SK-N-SH (cell line): ENCODE measurements around the gene USP17L19. TPM values are rescaled to one million over a fixed set of nuclear protein-coding genes. Genes with fewer than 3 reads are reported as not detected.
"Not testable (repeated sequence)": the region's sequence is repeated elsewhere in the genome, so short reads cannot be mapped to it uniquely, and the experiment has no call there.

Source experiments
- CTCF ChIA-PET: fragments of 300-600, 350-600 bp; formaldehyde crosslinking; extraction: SDS; loops from one replicate; lab custom pipeline; 2021; lab: Yijun Ruan, JAX
- POLR2A ChIA-PET: fragments of 350-600 bp; sonication (Branson Sonifier 250); formaldehyde crosslinking; extraction: SDS; loops from one replicate; lab custom pipeline; 2020; ENCODE audit warnings: antibody characterized with exemption, inconsistent platforms; lab: Yijun Ruan, JAX
- DNase-seq: peaks from one replicate; pipeline ENCODE4 v3.0.0; 2012
- H2AFZ ChIP-seq: fragments of 200-600 bp; sonication (generic); 2 replicates; pipeline ENCODE4 v1.8.1; 2016; ENCODE audit warnings: antibody characterized with exemption, mild to moderate bottlenecking, low read depth
- H3F3A ChIP-seq: fragments of 200-600 bp; sonication (generic); replicated peaks from 2 replicates; pipeline ENCODE3; 2016; ENCODE audit warnings: antibody characterized with exemption, mild to moderate bottlenecking; ENCODE audit not compliant: insufficient read depth
- H3K27ac ChIP-seq, 2 experiments: fragments of 200-500 bp in 1 of 2; fragments of 200-600 bp in 1 of 2; sonication (Bioruptor generic) in 1 of 2; sonication (generic), shearing (Covaris generic) in 1 of 2; 2 replicates each; pipeline versions ENCODE4 v1.5.1 to v1.6.1; 2014 to 2016; ENCODE audit warnings: low read depth in 2 of 2, inconsistent platforms in 1 of 2, low read length in 1 of 2, mild to moderate bottlenecking in 1 of 2, mixed read lengths in 1 of 2
- H3K27me3 ChIP-seq: fragments of 200-600 bp; sonication (generic), shearing (Covaris generic); 2 replicates; pipeline ENCODE4 v1.6.1; 2016; ENCODE audit warnings: mixed run types; ENCODE audit not compliant: insufficient read depth
- H3K36me3 ChIP-seq, 2 experiments: fragments of 200-500 bp in 1 of 2; fragments of 200-600 bp in 1 of 2; sonication (Bioruptor generic) in 1 of 2; sonication (generic) in 1 of 2; replicated peaks in 1 of 2; 2 replicates each; pipeline versions ENCODE3 to v1.5.1; 2014 to 2016; ENCODE audit warnings: low read length in 1 of 2, mild to moderate bottlenecking in 1 of 2; ENCODE audit not compliant: insufficient read depth in 2 of 2, control insufficient read depth in 1 of 2
- H3K4me1 ChIP-seq, 2 experiments: fragments of 200-500 bp in 1 of 2; fragments of 200-600 bp in 1 of 2; sonication (Bioruptor generic) in 1 of 2; sonication (generic), shearing (Covaris generic) in 1 of 2; 2 replicates each; pipeline versions ENCODE4 v1.5.1 to v1.6.1; 2014 to 2016; ENCODE audit warnings: low read depth in 1 of 2, low read length in 1 of 2, mixed run types in 1 of 2; ENCODE audit not compliant: insufficient read depth in 2 of 2, control insufficient read depth in 1 of 2
- H3K4me2 ChIP-seq: fragments of 200-600 bp; sonication (generic), shearing (Covaris generic); 2 replicates; pipeline ENCODE4 v1.6.1; 2017; ENCODE audit warnings: mixed run types
- H3K4me3 ChIP-seq, 2 experiments: fragments of 200-500 bp in 1 of 2; fragments of 200-600 bp in 1 of 2; sonication (Bioruptor generic) in 1 of 2; sonication (generic), shearing (Covaris generic) in 1 of 2; 2 replicates each; pipeline versions ENCODE4 v1.5.1 to v1.8.1; 2014 to 2016; ENCODE audit warnings: low read depth in 2 of 2, inconsistent platforms in 1 of 2, low read length in 1 of 2, mild to moderate bottlenecking in 1 of 2, mixed read lengths in 1 of 2, moderate library complexity in 1 of 2
- H3K79me2 ChIP-seq: fragments of 200-600 bp; sonication (generic); 2 replicates; pipeline ENCODE4 v1.8.1; 2017; ENCODE audit warnings: mild to moderate bottlenecking; ENCODE audit not compliant: insufficient read depth
- H3K9ac ChIP-seq: fragments of 200-600 bp; sonication (generic); 2 replicates; pipeline ENCODE4 v1.6.1; 2017; ENCODE audit warnings: mixed run types
- H3K9me2 ChIP-seq: fragments of 200-600 bp; sonication (generic); 2 replicates; pipeline ENCODE4 v1.6.1; 2017; ENCODE audit warnings: mixed run types
- H3K9me3 ChIP-seq: fragments of 200-600 bp; sonication (generic); 2 replicates; pipeline ENCODE4 v1.6.1; 2017; ENCODE audit warnings: mixed run types, mild to moderate bottlenecking, moderate library complexity
- H4K20me1 ChIP-seq: fragments of 200-600 bp; sonication (generic); 2 replicates; pipeline ENCODE4 v1.6.1; 2017; ENCODE audit warnings: mild to moderate bottlenecking, mixed run types; ENCODE audit not compliant: insufficient read depth
- WGBS: methylation state at CpG from one replicate; pipeline ENCODE4 v1.1.6; 2017; ENCODE audit warnings: low lambda C conversion rate; 5-methylcytosine and 5-hydroxymethylcytosine counted together
- polyA plus RNA-seq, 3 experiments: library from polyadenylated mRNA; depleted of rRNA; stranded (reverse); fragments of >200 nt; gene quantifications; 2 replicates each; pipeline ENCODE4 v1.2.3, GENCODE V29; 2012

Gene USP17L19
- polyA plus RNA-seq, 1 of the 3 experiments (the other 2 are of a cell fraction): not detected

DNA sequence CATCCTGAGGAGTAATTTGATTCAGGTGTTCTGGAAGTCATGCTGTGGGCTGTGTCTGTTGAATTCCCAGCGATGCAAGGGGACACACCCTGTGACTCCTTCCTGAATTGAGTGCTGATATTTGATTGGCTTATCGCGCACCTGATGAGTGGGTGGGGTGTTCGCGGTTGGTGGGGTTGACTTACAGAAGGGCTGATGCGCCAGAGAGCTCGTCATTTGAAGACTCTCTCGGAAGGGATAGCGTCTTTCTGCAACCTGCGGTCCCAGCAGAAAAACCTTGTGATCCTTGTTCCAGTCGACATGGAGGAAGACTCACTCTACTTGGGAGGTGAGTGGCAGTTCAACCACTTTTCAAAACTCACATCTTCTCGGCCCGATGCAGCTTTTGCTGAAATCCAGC lies 9.4 kb downstream of the USP17L19 start, which contains the start of gene USP17L21:
TSS of gene USP17L21 (plus strand) at position 301 of the 400 bp plus-strand sequence. CDS start at position 301, 0 bp downstream.
- H3K9me2 ChIP-seq, H3K36me3 ChIP-seq, DNase-seq, H2AFZ ChIP-seq, POLR2A ChIA-PET, H3K9ac ChIP-seq, CTCF ChIA-PET, H3K4me3 ChIP-seq, H3F3A ChIP-seq, H3K27me3 ChIP-seq, H3K27ac ChIP-seq, H3K9me3 ChIP-seq, H3K4me1 ChIP-seq, H4K20me1 ChIP-seq, H3K4me2 ChIP-seq, H3K79me2 ChIP-seq: not testable (repeated sequence)
- WGBS: no CpG with 5 or more reads among the region's 13 CpGs

DNA sequence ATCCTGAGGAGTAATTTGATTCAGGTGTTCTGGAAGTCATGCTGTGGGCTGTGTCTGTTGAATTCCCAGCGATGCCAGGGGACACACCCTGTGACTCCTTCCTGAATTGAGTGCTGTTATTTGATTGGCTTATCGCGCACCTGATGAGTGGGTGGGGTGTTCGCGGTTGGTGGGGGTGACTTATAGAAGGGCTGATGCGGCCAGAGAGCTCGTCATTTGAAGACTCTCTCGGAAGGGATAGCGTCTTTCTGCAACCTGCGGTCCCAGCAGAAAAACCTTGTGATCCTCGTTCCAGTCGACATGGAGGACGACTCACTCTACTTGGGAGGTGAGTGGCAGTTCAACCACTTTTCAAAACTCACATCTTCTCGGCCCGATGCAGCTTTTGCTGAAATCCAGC lies 14.1 kb downstream of the USP17L19 start, which contains the start of gene USP17L22:
TSS of gene USP17L22 (plus strand) at position 301 of the 400 bp plus-strand sequence. CDS start at position 301, 0 bp downstream.
- DNase-seq, H3K36me3 ChIP-seq, H3K4me1 ChIP-seq, CTCF ChIA-PET, H3K9ac ChIP-seq, H3F3A ChIP-seq, H3K9me2 ChIP-seq, H3K4me2 ChIP-seq, H2AFZ ChIP-seq, H3K9me3 ChIP-seq, POLR2A ChIA-PET, H3K4me3 ChIP-seq, H3K27me3 ChIP-seq, H3K27ac ChIP-seq, H3K79me2 ChIP-seq, H4K20me1 ChIP-seq: not testable (repeated sequence)
- no CpG with 5 or more reads among the region's 15 CpGs for WGBS

DNA sequence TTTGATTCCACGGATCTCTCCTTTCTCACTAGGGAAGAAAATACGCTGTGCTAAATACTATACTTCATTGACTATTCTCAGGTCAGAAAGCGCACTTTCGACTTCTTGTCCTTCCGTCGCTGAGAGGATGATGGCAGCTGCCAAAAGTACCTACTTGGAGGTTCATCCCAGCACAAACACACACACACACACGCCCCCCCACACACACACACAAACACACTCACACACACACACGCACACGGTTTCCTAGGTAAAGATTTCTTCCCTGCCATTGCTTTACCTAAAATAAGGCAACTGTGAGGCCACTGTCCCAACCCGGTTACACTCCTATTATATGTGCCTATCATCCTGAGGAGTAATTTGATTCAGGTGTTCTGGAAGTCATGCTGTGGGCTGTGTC lies 18.5 kb downstream of the USP17L19 start:
- H3K27ac ChIP-seq, H3K4me2 ChIP-seq, CTCF ChIA-PET, H3K79me2 ChIP-seq, H3K9me2 ChIP-seq, H3K4me3 ChIP-seq, H3K9ac ChIP-seq, H3K27me3 ChIP-seq, H4K20me1 ChIP-seq, H3K36me3 ChIP-seq, H3K4me1 ChIP-seq, H3K9me3 ChIP-seq, H2AFZ ChIP-seq, H3F3A ChIP-seq, DNase-seq, POLR2A ChIA-PET: not testable (repeated sequence)
- whole genome bisulfite sequencing: 35% methylated on average over 8 of the region's 10 CpGs

Other genes starting within 250 kb of the USP17L19 start
- gene FAM90A26, start 83.0 kb upstream of the USP17L19 start, polyA plus RNA-seq (2012; rRNA removed): not detected in 2 replicates
- not detected in 2 replicates for gene USP17L10, start 42.7 kb upstream of the USP17L19 start, polyA plus RNA-seq (2012; rRNA removed)
- not detected in 2 replicates for gene USP17L11, start 38.0 kb upstream of the USP17L19 start, polyA plus RNA-seq (2012; rRNA removed)
- not detected in 2 replicates for gene USP17L12, start 33.2 kb upstream of the USP17L19 start, polyA plus RNA-seq (2012; rRNA removed)
- gene USP17L13, start 28.5 kb upstream of the USP17L19 start, polyA plus RNA-seq (2012; rRNA removed): not detected in 2 replicates
- gene USP17L15, start 19.0 kb upstream of the USP17L19 start, polyA plus RNA-seq (2012; rRNA removed): not detected in 2 replicates
- not detected in 2 replicates for gene USP17L17, start 9.5 kb upstream of the USP17L19 start, polyA plus RNA-seq (2012; rRNA removed)
- gene USP17L18, start 4.7 kb upstream of the USP17L19 start, polyA plus RNA-seq (2012; rRNA removed): not detected in 2 replicates
- not detected in 2 replicates for gene USP17L20, start 4.7 kb downstream of the USP17L19 start, polyA plus RNA-seq (2012; rRNA removed)
- gene USP17L21, start 9.5 kb downstream of the USP17L19 start, polyA plus RNA-seq (2012; rRNA removed): not detected in 2 replicates
- not detected in 2 replicates for gene USP17L22, start 14.2 kb downstream of the USP17L19 start, polyA plus RNA-seq (2012; rRNA removed)
- gene USP17L24, start 71.8 kb downstream of the USP17L19 start, polyA plus RNA-seq (2012; rRNA removed): not detected in 2 replicates
- gene USP17L25, start 76.5 kb downstream of the USP17L19 start, polyA plus RNA-seq (2012; rRNA removed): not detected in 2 replicates
- not detected in 2 replicates for gene USP17L26, start 81.3 kb downstream of the USP17L19 start, polyA plus RNA-seq (2012; rRNA removed)
- gene USP17L5, start 86.0 kb downstream of the USP17L19 start, polyA plus RNA-seq (2012; rRNA removed): not detected in 2 replicates
- gene USP17L27, start 90.8 kb downstream of the USP17L19 start, polyA plus RNA-seq (2012; rRNA removed): not detected in 2 replicates
- gene USP17L28, start 95.5 kb downstream of the USP17L19 start, polyA plus RNA-seq (2012; rRNA removed): not detected in 2 replicates
- not detected in 2 replicates for gene USP17L29, start 100.3 kb downstream of the USP17L19 start, polyA plus RNA-seq (2012; rRNA removed)
- gene USP17L30, start 109.8 kb downstream of the USP17L19 start, polyA plus RNA-seq (2012; rRNA removed): not detected in 2 replicates
- not detected in 2 replicates for gene DEFB131A, start 191.0 kb downstream of the USP17L19 start, polyA plus RNA-seq (2012; rRNA removed)